IMR-90 (cell line): ENCODE data around the gene SLC41A1. TPM values are rescaled to one million over a fixed set of nuclear protein-coding genes. Genes with fewer than 3 reads are reported as not detected.

ENCODE experiments used
- ATAC-seq: fragments of 200-7000 bp; cut with Tn5 transposase; 2 replicates; pipeline ENCODE4 v1.9.1; 2020; ENCODE audit warnings: low read depth, mild to moderate bottlenecking, moderate library complexity
- BruUV-seq: library from RNA; stranded (reverse); fragments of 400-500 nt; replicated peaks from 2 replicates; lab custom pipeline; 2021; lab: Mats Ljungman, UMichigan
- CTCF ChIA-PET: fragments of 300-600 bp; formaldehyde crosslinking; extraction: SDS; loops from one replicate; lab custom pipeline; 2021; ENCODE audit warnings: antibody characterized with exemption; lab: Yijun Ruan, JAX
- POLR2A ChIA-PET: fragments of 300-600 bp; sonication (Branson Sonifier 250); formaldehyde crosslinking; loops from one replicate; lab custom pipeline; 2022; ENCODE audit warnings: antibody characterized with exemption; ENCODE audit not compliant: unreplicated experiment; lab: Charles Lee
- DNase-seq: peaks from one replicate; pipeline ENCODE4 v3.0.0; 2013
- H2AFZ ChIP-seq: replicated peaks from 2 replicates; pipeline ENCODE3; 2013; ENCODE audit warnings: low read length, mild to moderate bottlenecking; ENCODE audit not compliant: poor library complexity
- H2AK5ac ChIP-seq: 2 replicates; pipeline ENCODE4 v1.6.1; 2013; ENCODE audit warnings: low read depth, low read length, inconsistent platforms
- H2AK9ac ChIP-seq: replicated peaks from 2 replicates; pipeline ENCODE3; 2013; ENCODE audit warnings: mild to moderate bottlenecking, low read depth, low read length, moderate library complexity; ENCODE audit not compliant: poor library complexity
- H2BK120ac ChIP-seq: 2 replicates; pipeline ENCODE4 v1.6.1; 2013; ENCODE audit warnings: low read depth, low read length, inconsistent platforms
- H2BK15ac ChIP-seq: 3 replicates; pipeline ENCODE4 v1.6.1; 2013; ENCODE audit warnings: low read depth, low read length, inconsistent platforms
- H2BK20ac ChIP-seq: 2 replicates; pipeline ENCODE4 v1.6.1; 2013; ENCODE audit warnings: low read depth, mild to moderate bottlenecking, inconsistent platforms, low read length, moderate library complexity
- H2BK5ac ChIP-seq: 2 replicates; pipeline ENCODE4 v1.6.1; 2013; ENCODE audit warnings: mild to moderate bottlenecking, low read depth, low read length, inconsistent platforms; ENCODE audit not compliant: poor library complexity, severe bottlenecking
- H3K14ac ChIP-seq: replicated peaks from 2 replicates; pipeline ENCODE4 v1.6.1; 2013; ENCODE audit warnings: low read depth, low read length, inconsistent platforms
- H3K18ac ChIP-seq: 2 replicates; pipeline ENCODE4 v1.6.1; 2013; ENCODE audit warnings: low read depth, low read length, control low read depth
- H3K23ac ChIP-seq: 2 replicates; pipeline ENCODE4 v1.6.1; 2013; ENCODE audit warnings: low read depth, low read length, inconsistent platforms
- H3K27ac ChIP-seq: 2 replicates; pipeline ENCODE4 v1.5.1; 2013; ENCODE audit warnings: mild to moderate bottlenecking, control low read depth, low read length; ENCODE audit not compliant: insufficient read depth
- H3K27me3 ChIP-seq: 2 replicates; pipeline ENCODE4 v1.6.1; 2013; ENCODE audit warnings: low read length; ENCODE audit not compliant: control insufficient read depth, insufficient read depth
- H3K36me3 ChIP-seq: 2 replicates; pipeline ENCODE4 v1.6.1; 2013; ENCODE audit warnings: low read length, mixed read lengths; ENCODE audit not compliant: control insufficient read depth, insufficient read depth
- H3K4ac ChIP-seq: 2 replicates; pipeline ENCODE4 v1.6.1; 2013; ENCODE audit warnings: low read depth, low read length, inconsistent platforms
- H3K4me1 ChIP-seq: 2 replicates; pipeline ENCODE4 v1.6.1; 2013; ENCODE audit warnings: low read length, mixed read lengths; ENCODE audit not compliant: control insufficient read depth, insufficient read depth
- H3K4me2 ChIP-seq: 2 replicates; pipeline ENCODE4 v1.6.1; 2013; ENCODE audit warnings: low read depth, mild to moderate bottlenecking, control low read depth, low read length, moderate library complexity
- H3K4me3 ChIP-seq: 2 replicates; pipeline ENCODE4 v1.5.1; 2013; ENCODE audit warnings: low read depth, mild to moderate bottlenecking, control low read depth, low read length, moderate library complexity; ENCODE audit not compliant: insufficient read depth
- H3K56ac ChIP-seq: 2 replicates; pipeline ENCODE4 v1.6.1; 2013; ENCODE audit warnings: low read length, inconsistent platforms; ENCODE audit not compliant: insufficient read depth; ENCODE audit errors: extremely low read depth
- H3K79me1 ChIP-seq, 2 experiments: 2 replicates each; pipeline ENCODE4 v1.6.1; 2013; ENCODE audit warnings: low read length in 2 of 2, inconsistent platforms in 1 of 2, low read depth in 1 of 2
- H3K9ac ChIP-seq: 2 replicates; pipeline ENCODE4 v1.6.1; 2013; ENCODE audit warnings: low read depth, low read length, control low read depth
- H3K9me1 ChIP-seq: 2 replicates; pipeline ENCODE4 v1.6.1; 2013; ENCODE audit warnings: low read length, inconsistent platforms; ENCODE audit not compliant: insufficient read depth
- H3K9me3 ChIP-seq: 2 replicates; pipeline ENCODE4 v1.6.1; 2013; ENCODE audit warnings: low read length; ENCODE audit not compliant: control insufficient read depth, insufficient read depth
- H4K20me1 ChIP-seq: 2 replicates; pipeline ENCODE4 v1.6.1; 2013; ENCODE audit warnings: low read length, inconsistent platforms; ENCODE audit not compliant: insufficient read depth
- H4K5ac ChIP-seq: 2 replicates; pipeline ENCODE4 v1.6.1; 2013; ENCODE audit warnings: mild to moderate bottlenecking, low read depth, low read length, control low read depth
- H4K8ac ChIP-seq, 2 experiments: 2 replicates each; pipeline ENCODE4 v1.6.1; 2013; ENCODE audit warnings: low read depth in 2 of 2, low read length in 2 of 2, control low read depth in 1 of 2, inconsistent platforms in 1 of 2
- H4K91ac ChIP-seq: 2 replicates; pipeline ENCODE4 v1.6.1; 2013; ENCODE audit warnings: low read depth, low read length, inconsistent platforms; ENCODE audit not compliant: insufficient read depth
- CEBPB ChIP-seq: IDR thresholded peaks from 2 replicates; pipeline ENCODE4 v1.6.1; 2012; ENCODE audit warnings: low read depth, low read length, improper control_type of control experiment
- CHD1 ChIP-seq: IDR thresholded peaks from 2 replicates; pipeline ENCODE4 v1.6.1; 2012; ENCODE audit warnings: low read depth, low read length, improper control_type of control experiment
- CTCF ChIP-seq: conservative IDR thresholded peaks from 2 replicates; pipeline ENCODE4 v1.5.1; 2012; ENCODE audit warnings: mild to moderate bottlenecking, low read depth, low read length, improper control_type of control experiment
- FOS ChIP-seq: fragments of 150-350 bp; IDR thresholded peaks from 2 replicates; pipeline ENCODE4 v1.6.1; 2016; ENCODE audit warnings: low read depth, low read length
- MAFK ChIP-seq: IDR thresholded peaks from 2 replicates; pipeline ENCODE4 v1.6.1; 2012; ENCODE audit warnings: low read depth, low read length, improper control_type of control experiment
- MAZ ChIP-seq: IDR thresholded peaks from 2 replicates; pipeline ENCODE4 v1.6.1; 2012; ENCODE audit warnings: low read depth, mild to moderate bottlenecking, low read length, improper control_type of control experiment, moderate library complexity, borderline replicate concordance
- RCOR1 ChIP-seq: IDR thresholded peaks from 2 replicates; pipeline ENCODE4 v1.6.1; 2012; ENCODE audit warnings: mild to moderate bottlenecking, low read length, improper control_type of control experiment; ENCODE audit not compliant: insufficient replicate concordance
- RFX5 ChIP-seq: IDR thresholded peaks from 2 replicates; pipeline ENCODE4 v1.8.0; 2012; ENCODE audit warnings: low read depth, mild to moderate bottlenecking, low read length, moderate library complexity
- SMC3 ChIP-seq: fragments of 150-350 bp; IDR thresholded peaks from 2 replicates; pipeline ENCODE4 v1.6.1; 2016; ENCODE audit warnings: low read depth, mild to moderate bottlenecking, antibody characterized with exemption, low read length, moderate library complexity
- WGBS, 2 experiments: methylation state at CpG; one replicate each; pipeline versions ENCODE4 v1.1.5 to v1.1.7; 2013; ENCODE audit warnings: missing lambda C conversion rate in 2 of 2; ENCODE audit not compliant: insufficient read length in 1 of 2; ENCODE audit errors: extremely low coverage in 2 of 2; 5-methylcytosine and 5-hydroxymethylcytosine counted together
- dilution Hi-C: fragments of 300-500 bp; cut with HindIII; formaldehyde crosslinking; loops from one replicate; pipeline ENCODE4 v1.14.3; 2018; ENCODE audit warnings: low sequenced_read_pairs; ENCODE audit not compliant: unreplicated experiment
- in situ Hi-C: fragments of 300-500 bp; cut with MboI; formaldehyde crosslinking; loops from 3 replicates; pipeline ENCODE4 v1.14.3; 2019; ENCODE audit warnings: low sequenced_read_pairs, inconsistent platforms, mixed read lengths
- intact Hi-C: fragments of 100-400 bp; cut with micrococcal nuclease; formaldehyde crosslinking; loops from 2 replicates; pipeline ENCODE4 v1.10.0; 2022
- polyA plus RNA-seq, 3 experiments: library from polyadenylated mRNA; depleted of rRNA; stranded (reverse); fragments of >200 nt; gene quantifications; 2 replicates each; pipeline ENCODE4 v1.2.3, GENCODE V29; 2012; ENCODE audit warnings: low replicate concordance in 1 of 3
- total RNA-seq: library from RNA; depleted of rRNA; stranded (reverse); fragments of >200 nt; gene quantifications from 2 replicates; pipeline ENCODE4 v1.2.3, GENCODE V29; 2012

SLC41A1 gene
- total and polyA plus RNA-seq, 2 of the 4 experiments (the other 2 are of a cell fraction): 6.3 to 26.3 TPM

GRCh38 chr1:205851993-205852392 lies 39.0 kb upstream of the SLC41A1 start:
- Histone ChIP-seq H3K9me1 (no peaks in the 10 kb centered on the region), H3K27me3 (peaks cover 18% of the 10 kb centered on the region), H4K8ac (no peak overlapping the region), H3K9me3 (peaks cover 3% of the 10 kb centered on the region), H2BK20ac (no peak overlapping the region), H3K4me1 (no peaks in the 10 kb centered on the region), H3K79me1 (no peaks in the 10 kb centered on the region), H2AK9ac (no peak overlapping the region), H3K56ac (no peak overlapping the region), H2BK15ac (no peak overlapping the region), H2AK5ac (no peak overlapping the region), H3K4ac (no peak overlapping the region), H3K27ac (no peak overlapping the region), H2AFZ (no peak overlapping the region), H3K9ac (no peak overlapping the region), H4K91ac (no peak overlapping the region), H2BK5ac (no peak overlapping the region), H3K18ac (no peak overlapping the region), H3K14ac (no peak overlapping the region), H3K4me3 (no peak overlapping the region), H4K20me1 (no peaks in the 10 kb centered on the region), H4K5ac (no peak overlapping the region), H3K4me2 (no peak overlapping the region), H2BK120ac (no peak overlapping the region), H3K23ac (no peak overlapping the region), H3K36me3 (no peaks in the 10 kb centered on the region)
- no CpG with 5 or more reads among the region's 4 CpGs for WGBS, 2 experiments
- in situ Hi-C loops (no loop called here), dilution Hi-C loops (no loop called here), intact Hi-C loops (no loop called here)
- no peak for DNase-seq
- CTCF ChIA-PET: no interaction called here
- POLR2A ChIA-PET: no interaction called here
- no peak for TF ChIP-seq SMC3
- TF ChIP-seq CHD1: no peak
- TF ChIP-seq MAZ: no peak
- TF ChIP-seq RCOR1: no peak
- no peak for TF ChIP-seq CTCF
- TF ChIP-seq MAFK: no peak
- TF ChIP-seq CEBPB: no peak
- no peak for TF ChIP-seq FOS
- no peak for TF ChIP-seq RFX5
- ATAC-seq: no peak
- BruUV-seq: no TSS peak
